Head of caudate nucleus (tissue), 42 donors: ENCODE data around the gene CACNG1.
"Not testable (repeated sequence)": the region's sequence is repeated elsewhere in the genome, so short reads cannot be mapped to it uniquely, and the experiment has no call there.

Source experiments
- DNase-seq, 42 donors: peaks; one replicate each; pipeline versions ENCODE4 v3.0.0 to v3.0.0-alpha.2; 2020 to 2021; ENCODE audit warnings: mixed read lengths in 7 of 42
- intact Hi-C: fragments of 100-400 bp; cut with DNase I; formaldehyde crosslinking; loops from one replicate; pipeline ENCODE4 v1.15.0; 2022

CACNG1 gene

GRCh38 chr17:67021743-67022450, 22.5 kb upstream of the CACNG1 start:
- DNase-seq, result peak in 1 of 42 donors; percentile 25
- intact Hi-C loops, result no loop called here

DNA sequence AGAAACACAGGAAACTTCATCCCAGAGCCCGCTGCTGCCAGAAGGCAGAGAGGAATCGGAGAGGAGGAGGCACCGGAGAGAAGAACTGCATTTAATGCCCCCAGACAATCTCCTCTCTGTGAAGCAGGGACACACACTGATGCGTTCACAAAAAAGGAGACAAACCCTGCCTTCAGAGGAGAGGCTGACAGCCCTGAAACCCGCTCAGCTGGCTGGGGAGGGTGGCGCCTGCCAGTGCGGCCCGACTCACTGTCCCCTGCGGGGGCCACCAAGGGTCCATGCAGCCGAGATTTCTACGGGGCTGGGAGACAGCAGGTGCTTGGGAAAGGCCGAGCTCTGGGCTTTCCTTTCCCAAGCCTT, 21.9 kb upstream of the CACNG1 start:
- peak in 33 of 42 donors; percentile 10 to 65 (median 39) for DNase-seq
- intact Hi-C loops, result no loop called here

DNA sequence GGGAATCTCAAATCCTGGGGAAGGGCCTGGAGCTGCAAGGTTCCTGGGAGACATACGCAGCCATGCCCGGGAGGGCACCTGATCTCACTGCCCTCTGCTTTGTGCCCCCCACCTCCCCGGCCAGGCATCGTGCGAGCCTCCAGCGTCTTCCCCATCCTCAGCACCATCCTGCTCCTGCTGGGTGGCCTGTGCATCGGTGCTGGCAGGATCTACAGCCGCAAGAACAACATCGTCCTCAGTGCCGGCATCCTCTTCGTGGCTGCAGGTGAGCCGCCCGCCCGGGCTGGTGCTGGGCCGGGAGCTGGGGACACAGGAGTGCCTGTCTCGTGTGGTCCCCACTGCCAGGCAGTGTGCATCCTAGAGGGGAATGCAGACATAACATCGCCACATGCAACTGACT, 19.6 kb upstream of the CACNG1 start:
- no peak for DNase-seq
- intact Hi-C loops, result no loop called here

- no peak for DNase-seq
- intact Hi-C loops, result no loop called here
These were observed 19.1 kb upstream of the CACNG1 start for GRCh38 chr17:67025216-67025792.

- intact Hi-C loops, result no loop called here
- DNase-seq, result no peak
These were observed 18.0 kb upstream of the CACNG1 start for GRCh38 chr17:67026341-67026740.

DNA sequence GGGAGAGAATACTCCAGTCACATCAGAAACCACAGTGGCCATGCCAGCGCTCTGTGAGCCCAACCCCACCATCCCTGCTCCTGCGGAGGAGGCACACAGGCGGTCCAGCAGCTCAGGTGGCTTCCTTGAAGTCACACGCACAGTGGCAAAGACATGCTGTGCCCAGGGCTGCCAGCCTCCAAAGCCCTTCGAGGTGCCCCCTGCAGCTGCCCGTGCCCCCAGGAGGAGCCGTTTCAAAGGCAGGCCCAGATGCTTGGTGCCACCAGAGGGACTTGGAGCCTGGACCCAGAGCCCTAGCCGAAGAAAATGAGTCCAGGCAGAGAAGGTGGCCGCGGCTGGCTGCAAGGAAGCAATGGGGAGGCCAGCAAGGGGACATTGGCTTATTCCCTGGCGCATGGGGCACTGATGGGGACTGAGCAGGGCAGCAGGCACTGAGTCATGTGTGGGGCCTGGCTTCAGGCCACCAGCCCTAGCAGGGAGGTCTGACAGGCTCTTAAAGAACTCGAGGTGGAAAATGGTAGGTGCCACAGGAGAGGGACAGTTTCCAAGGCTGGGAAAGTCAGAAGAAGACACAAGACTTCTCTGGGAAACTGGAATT, 17.2 kb upstream of the CACNG1 start:
- no peak for DNase-seq
- intact Hi-C loops, result no loop called here

DNA sequence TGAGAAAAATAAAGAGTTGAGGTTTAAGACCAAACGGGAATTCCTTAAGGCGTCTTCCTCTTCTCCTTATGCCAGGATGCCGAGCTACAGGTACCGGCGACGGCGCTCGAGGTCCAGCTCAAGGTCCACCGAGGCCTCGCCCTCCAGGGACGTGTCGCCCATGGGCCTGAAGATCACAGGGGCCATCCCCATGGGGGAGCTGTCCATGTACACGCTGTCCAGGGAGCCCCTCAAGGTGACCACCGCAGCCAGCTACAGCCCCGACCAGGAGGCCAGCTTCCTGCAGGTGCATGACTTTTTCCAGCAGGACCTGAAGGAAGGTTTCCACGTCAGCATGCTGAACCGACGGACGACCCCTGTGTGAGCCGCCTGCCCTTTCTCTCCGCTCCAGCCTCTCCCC, 13.7 kb upstream of the CACNG1 start:
- no peak for DNase-seq
- intact Hi-C loops, result no loop called here

DNA sequence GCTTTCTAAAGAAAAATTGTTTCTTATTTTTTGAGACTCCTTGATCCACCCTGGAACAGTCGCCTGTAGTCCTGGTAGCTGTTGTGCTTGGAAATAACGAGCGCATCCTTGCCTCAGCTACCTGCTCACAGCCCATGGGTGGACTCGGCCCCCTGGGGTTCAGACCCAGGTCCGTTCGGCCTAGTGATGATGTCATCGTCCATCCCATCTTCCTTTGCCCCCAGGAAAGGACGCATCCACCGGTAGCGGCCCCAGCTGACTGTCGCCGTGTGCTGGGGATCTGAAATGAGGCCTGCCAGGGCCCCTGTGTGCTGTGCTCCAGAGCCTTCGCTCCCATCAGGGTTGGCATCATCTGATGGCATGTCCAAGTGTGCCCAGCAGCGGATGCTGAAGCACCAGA, 12.0 kb upstream of the CACNG1 start:
- no peak for DNase-seq
- intact Hi-C loops, result no loop called here

GRCh38 chr17:67032985-67033384, 11.4 kb upstream of the CACNG1 start:
- no peak for DNase-seq
- intact Hi-C loops, result no loop called here

GRCh38 chr17:67033613-67034012, 10.7 kb upstream of the CACNG1 start:
- DNase-seq, result no peak

GRCh38 chr17:67035131-67036083, 8.9 kb upstream of the CACNG1 start:
- intact Hi-C loops, result no loop called here
- DNase-seq, result no peak

More at GRCh38 chr17:67033613-67034012, 10.7 kb upstream of the CACNG1 start:
- intact Hi-C loops, result no loop called here

DNA sequence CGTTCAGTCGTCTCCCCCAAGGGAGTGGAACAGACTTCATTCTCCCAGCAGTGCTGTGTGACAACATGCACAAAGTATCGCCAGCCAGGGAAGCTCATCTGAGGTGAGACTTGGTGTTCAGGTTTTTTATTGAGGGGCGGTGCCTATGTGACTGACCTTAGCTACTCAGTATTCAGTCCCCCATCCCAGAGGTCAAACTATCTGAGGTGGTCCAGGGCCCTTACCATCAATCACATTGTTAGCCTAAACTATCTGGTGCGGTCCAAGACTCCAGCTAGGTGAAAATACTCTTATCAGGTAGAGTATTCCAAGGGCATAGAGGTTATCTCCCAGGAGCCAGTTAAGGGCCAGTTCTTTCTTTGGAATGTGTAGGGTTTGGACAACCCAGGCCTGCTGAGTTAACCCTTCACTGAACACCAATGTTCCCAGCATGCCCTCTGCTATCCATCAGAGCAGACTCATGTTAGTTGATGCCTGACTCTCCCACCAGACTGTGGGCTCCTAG, 5.4 kb upstream of the CACNG1 start:
- intact Hi-C loops, result no loop called here
- no peak for DNase-seq

- no peak for DNase-seq
- intact Hi-C loops, result no loop called here
These were observed 3.7 kb upstream of the CACNG1 start for GRCh38 chr17:67040652-67041051.

DNA sequence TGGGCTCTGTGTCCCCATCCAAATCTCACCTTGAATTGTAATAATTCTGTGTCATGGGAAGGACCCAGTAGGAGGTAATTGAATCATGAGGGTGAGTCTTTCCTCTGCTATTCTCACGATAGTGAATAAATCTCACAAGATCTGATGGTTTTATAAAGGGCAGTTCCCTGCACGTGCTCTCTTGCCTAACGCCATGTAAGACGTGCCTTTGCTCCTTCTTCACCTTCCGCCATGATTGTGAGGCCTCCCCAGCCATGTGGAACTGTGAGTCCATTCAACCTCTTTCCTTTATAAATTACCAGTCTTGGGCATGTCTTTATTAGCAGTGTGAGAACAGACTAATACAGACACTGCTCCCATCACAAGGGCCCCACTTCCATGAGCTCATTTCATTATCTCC, 3.2 kb upstream of the CACNG1 start:
- intact Hi-C loops, DNase-seq: not testable (repeated sequence)

DNA sequence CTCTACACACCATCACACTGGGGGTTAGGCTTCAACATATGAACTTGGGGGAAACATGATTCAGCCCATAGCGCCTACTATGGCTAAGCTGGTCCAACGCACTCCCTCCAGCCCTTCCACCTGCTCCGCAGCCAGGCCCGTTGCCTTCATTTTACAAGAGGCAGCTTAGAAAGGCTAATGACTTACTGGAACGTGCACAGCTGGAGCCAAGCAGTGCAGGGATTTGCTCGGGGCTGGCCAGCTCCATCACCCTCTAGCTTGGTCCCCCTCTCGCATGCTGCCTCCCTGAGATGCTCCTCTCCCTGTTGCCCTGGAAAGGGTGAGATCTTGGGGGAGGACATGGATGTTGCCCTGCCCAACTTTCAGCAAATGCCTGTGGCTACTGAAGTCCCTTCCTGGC, 2.8 kb upstream of the CACNG1 start:
- intact Hi-C loops, result no loop called here
- DNase-seq, result no peak

- intact Hi-C loops, result no loop called here
- DNase-seq, result peak in 31 of 42 donors; percentile 19 to 87 (median 52)
These were observed 2.1 kb upstream of the CACNG1 start for GRCh38 chr17:67041941-67042899.

- intact Hi-C loops, result no loop called here
- no peak for DNase-seq
These were observed 1.1 kb upstream of the CACNG1 start for GRCh38 chr17:67043283-67043682.

- no peak for DNase-seq
- intact Hi-C loops, result no loop called here
These were observed 586 bp downstream of the CACNG1 start for GRCh38 chr17:67044940-67045339.
